Neural progenitor cell (in vitro differentiated cells): ENCODE data around the gene MARCHF3. TPM values are rescaled to one million over a fixed set of nuclear protein-coding genes. Genes with fewer than 3 reads are reported as not detected.

ENCODE experiments used
- DNase-seq: peaks from one replicate; pipeline ENCODE4 v3.0.0-alpha.2; 2016; ENCODE audit warnings: low spot score
- H2AFZ ChIP-seq: fragments of 200-600 bp; sonication (generic); replicated peaks from 2 replicates; pipeline ENCODE4 v1.6.1; 2016; ENCODE audit warnings: antibody characterized with exemption
- H3F3A ChIP-seq: fragments of 200-600 bp; sonication (generic); 2 replicates; pipeline ENCODE4 v1.6.1; 2016; ENCODE audit warnings: antibody characterized with exemption, low read depth
- H3K27ac ChIP-seq: fragments of 200-600 bp; sonication (generic); 2 replicates; pipeline ENCODE4 v1.5.1; 2016; ENCODE audit warnings: mild to moderate bottlenecking
- H3K27me3 ChIP-seq: fragments of 200-600 bp; sonication (generic); 2 replicates; pipeline ENCODE4 v1.6.1; 2016; ENCODE audit warnings: mild to moderate bottlenecking, moderate library complexity
- H3K36me3 ChIP-seq: fragments of 200-600 bp; sonication (generic); 2 replicates; pipeline ENCODE4 v1.5.1; 2016
- H3K4me1 ChIP-seq: fragments of 200-600 bp; sonication (generic); 2 replicates; pipeline ENCODE4 v1.6.1; 2016; ENCODE audit warnings: mixed run types
- H3K4me2 ChIP-seq: fragments of 200-600 bp; sonication (generic); 2 replicates; pipeline ENCODE4 v1.6.1; 2016
- H3K4me3 ChIP-seq: fragments of 200-600 bp; sonication (generic); 2 replicates; pipeline ENCODE4 v1.5.1; 2016
- H3K79me2 ChIP-seq: fragments of 200-600 bp; sonication (generic); 2 replicates; pipeline ENCODE4 v1.6.1; 2016; ENCODE audit warnings: low read depth
- H3K9ac ChIP-seq: fragments of 200-600 bp; sonication (generic); 2 replicates; pipeline ENCODE4 v1.6.1; 2016
- H3K9me3 ChIP-seq: fragments of 200-600 bp; sonication (generic); 2 replicates; pipeline ENCODE4 v1.5.1; 2016; ENCODE audit warnings: low read depth
- H4K20me1 ChIP-seq: fragments of 200-600 bp; sonication (generic); 2 replicates; pipeline ENCODE4 v1.6.1; 2016; ENCODE audit warnings: low read depth
- H3K27ac Mint-ChIP-seq: 3 replicates; pipeline ENCODE4 v1.8.0; 2021; ENCODE audit warnings: mixed read lengths
- H3K27me3 Mint-ChIP-seq: 2 replicates; pipeline ENCODE4 v1.8.0; 2022; ENCODE audit warnings: low read depth, mild to moderate bottlenecking, inconsistent platforms, moderate library complexity, mixed read lengths; ENCODE audit not compliant: insufficient read depth
- H3K36me3 Mint-ChIP-seq: 3 replicates; pipeline ENCODE4 v1.8.0; 2021; ENCODE audit warnings: mixed read lengths
- H3K4me1 Mint-ChIP-seq: 3 replicates; pipeline ENCODE4 v1.8.0; 2021; ENCODE audit warnings: mixed read lengths
- H3K4me3 Mint-ChIP-seq: 3 replicates; pipeline ENCODE4 v1.8.0; 2021; ENCODE audit warnings: mild to moderate bottlenecking, moderate library complexity, mixed read lengths
- H3K9me3 Mint-ChIP-seq: 3 replicates; pipeline ENCODE4 v1.8.0; 2020; ENCODE audit warnings: mixed read lengths
- CTCF ChIP-seq: fragments of 200-600 bp; sonication (generic); IDR thresholded peaks from 2 replicates; pipeline ENCODE4 v1.5.1; 2017; ENCODE audit warnings: antibody characterized with exemption, mild to moderate bottlenecking
- EZH2 ChIP-seq: fragments of 200-600 bp; sonication (generic); IDR thresholded peaks from 2 replicates; pipeline ENCODE4 v1.6.1; 2017; ENCODE audit warnings: antibody characterized with exemption, mild to moderate bottlenecking, moderate library complexity
- EZH2phosphoT487 ChIP-seq: fragments of 200-600 bp; sonication (generic); IDR thresholded peaks from 2 replicates; pipeline ENCODE4 v1.6.1; 2017; ENCODE audit warnings: antibody characterized with exemption
- total RNA-seq: library from RNA; depleted of rRNA; stranded (reverse); fragments of >200 nt; gene quantifications from 2 replicates; pipeline ENCODE4 v1.2.3, GENCODE V29; 2015; ENCODE audit warnings: low replicate concordance

MARCHF3 gene
- total RNA-seq, 1 donor from 2014 or later = 6.1 TPM

- no peaks in the 10 kb centered on the region for H3K79me2 ChIP-seq
- H2AFZ ChIP-seq = no peak overlapping the region
- H3F3A ChIP-seq = no peaks in the 10 kb centered on the region
- H3K36me3 Mint-ChIP-seq = no peaks in the 10 kb centered on the region
- no peak overlapping the region for H3K27ac ChIP-seq
- no peak overlapping the region for H3K4me2 ChIP-seq
- H3K4me3 Mint-ChIP-seq = no peak overlapping the region
- TF ChIP-seq EZH2phosphoT487 (no peak), EZH2 (no peak), CTCF (no peak)
- H3K9me3 Mint-ChIP-seq = no peaks in the 10 kb centered on the region
- peaks cover 6% of the 10 kb centered on the region for H3K4me1 Mint-ChIP-seq
- no peak overlapping the region for H3K27ac Mint-ChIP-seq
- no peak overlapping the region for H3K9ac ChIP-seq
- H3K27me3 Mint-ChIP-seq = no peaks in the 10 kb centered on the region
- H3K36me3 ChIP-seq = no peaks in the 10 kb centered on the region
- no peak for DNase-seq
- H3K4me1 ChIP-seq = peaks cover 18% of the 10 kb centered on the region
- no peaks in the 10 kb centered on the region for H3K9me3 ChIP-seq
- no peaks in the 10 kb centered on the region for H4K20me1 ChIP-seq
- H3K27me3 ChIP-seq = no peaks in the 10 kb centered on the region
- H3K4me3 ChIP-seq = no peak overlapping the region
Observed at GRCh38 chr5:127040796-127041520, 10.6 kb upstream of the MARCHF3 start.

- peaks cover 10% of the 10 kb centered on the region for H3K4me1 ChIP-seq
- H3K79me2 ChIP-seq = no peaks in the 10 kb centered on the region
- H3K36me3 Mint-ChIP-seq = no peaks in the 10 kb centered on the region
- peaks cover 6% of the 10 kb centered on the region for H3K4me1 Mint-ChIP-seq
- H3K36me3 ChIP-seq = no peaks in the 10 kb centered on the region
- DNase-seq = no peak
- H3K9ac ChIP-seq = no peak overlapping the region
- H2AFZ ChIP-seq = no peak overlapping the region
- H3K4me3 ChIP-seq = no peak overlapping the region
- H3K27ac Mint-ChIP-seq = no peak overlapping the region
- TF ChIP-seq EZH2phosphoT487 = no peak
- TF ChIP-seq CTCF = no peak
- no peak for TF ChIP-seq EZH2
- H3K4me2 ChIP-seq = no peak overlapping the region
- no peak overlapping the region for H3K27ac ChIP-seq
- no peak overlapping the region for H3K4me3 Mint-ChIP-seq
- H3K27me3 ChIP-seq = peaks cover under 1% of the 10 kb centered on the region
- H3K9me3 Mint-ChIP-seq = no peaks in the 10 kb centered on the region
- H3K27me3 Mint-ChIP-seq = no peaks in the 10 kb centered on the region
- H3F3A ChIP-seq = no peaks in the 10 kb centered on the region
- H3K9me3 ChIP-seq = no peaks in the 10 kb centered on the region
- H4K20me1 ChIP-seq = no peaks in the 10 kb centered on the region
Observed at GRCh38 chr5:127038550-127038949, 8.2 kb upstream of the MARCHF3 start.

GRCh38 chr5:127031863-127032232 is 1.5 kb upstream of the MARCHF3 start:
- Histone ChIP-seq H3K27ac (no peak overlapping the region), H3K36me3 (no peaks in the 10 kb centered on the region), H3K9me3 (no peaks in the 10 kb centered on the region), H3K4me1 (no peaks in the 10 kb centered on the region), H4K20me1 (no peaks in the 10 kb centered on the region), H3F3A (peaks cover 11% of the 10 kb centered on the region), H3K4me2 (no peak overlapping the region), H3K4me3 (no peak overlapping the region), H3K27me3 (peaks cover 48% of the 10 kb centered on the region), H3K79me2 (no peaks in the 10 kb centered on the region), H2AFZ (no peak overlapping the region), H3K9ac (no peak overlapping the region)
- H3K27ac Mint-ChIP-seq = no peak overlapping the region
- peaks cover 10% of the 10 kb centered on the region for H3K4me1 Mint-ChIP-seq
- no peaks in the 10 kb centered on the region for H3K36me3 Mint-ChIP-seq
- H3K4me3 Mint-ChIP-seq = peak overlapping the region; percentile 90
- peaks cover 6% of the 10 kb centered on the region for H3K27me3 Mint-ChIP-seq
- peaks cover 2% of the 10 kb centered on the region for H3K9me3 Mint-ChIP-seq
- TF ChIP-seq EZH2phosphoT487 (no peak), CTCF (no peak), EZH2 (no peak)
- no peak for DNase-seq
